SKM-1 treated with dmso at 0.1 percent for 144 hours (cell line): Measurements from ENCODE around the gene LHX4.

Experiments used
- DNase-seq: peaks from one replicate; lab custom pipeline; 2025; ENCODE audit not compliant: unreplicated experiment; lab: John Stamatoyannopoulos, UW

The LHX4 gene

DNA sequence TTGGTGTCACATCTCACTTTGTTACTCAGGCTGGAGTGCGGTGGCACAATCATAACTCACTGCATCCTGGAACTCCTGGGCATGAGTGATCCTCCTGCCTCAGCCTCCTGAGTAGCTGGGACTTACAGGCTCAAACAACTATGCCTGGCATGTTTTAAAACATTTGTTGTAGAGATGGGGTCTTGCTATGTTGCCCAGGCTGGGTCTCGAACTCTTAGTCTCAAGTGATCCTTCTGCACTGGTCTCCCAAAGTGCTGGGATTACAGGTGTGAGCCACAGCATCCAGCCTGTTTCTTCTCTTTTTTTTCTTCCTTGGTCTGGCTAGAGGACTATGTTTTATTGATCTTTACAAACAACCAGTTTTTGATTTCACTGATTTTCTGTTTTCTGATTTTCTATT, 64.6 kb downstream of the LHX4 start:
- no peak for DNase-seq

- DNase-seq, result no peak
Observed at GRCh38 chr1:180295999-180296398, 65.9 kb downstream of the LHX4 start.

DNA sequence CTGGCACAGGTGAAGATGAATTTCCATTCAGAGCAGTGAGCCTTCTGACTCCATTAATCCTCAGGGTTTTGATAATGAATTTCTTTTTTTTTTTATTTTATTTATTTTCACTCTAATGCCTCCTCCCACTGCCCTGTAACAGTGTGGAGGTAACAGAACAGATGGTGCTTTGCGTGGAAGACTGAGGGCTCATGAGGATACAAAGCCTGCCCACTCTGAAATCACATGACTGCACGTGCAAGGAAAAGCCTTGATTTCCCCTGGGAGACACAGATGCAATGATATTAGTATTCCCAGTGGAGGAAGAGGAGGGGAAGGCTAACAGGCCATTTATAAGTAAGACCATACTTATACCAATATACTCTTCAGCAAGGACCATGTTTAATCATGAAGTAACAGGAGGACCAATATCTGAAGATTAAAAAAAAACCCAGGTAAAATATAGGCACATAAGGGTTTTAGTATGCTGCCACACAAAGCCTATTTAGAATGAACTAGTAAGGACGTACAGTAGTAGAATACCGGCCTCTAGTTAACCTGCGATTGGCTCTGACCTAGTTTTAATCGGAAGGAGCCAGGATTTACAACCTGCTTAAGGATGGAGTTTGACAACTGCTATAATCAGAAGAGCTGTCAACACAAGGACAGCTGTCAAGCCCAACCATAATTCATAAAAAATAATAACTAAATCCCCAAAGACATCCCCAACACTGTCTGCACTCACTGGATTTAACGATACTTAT, 69.6 kb downstream of the LHX4 start:
- DNase-seq, result no peak

GRCh38 chr1:180301135-180301742, 71.2 kb downstream of the LHX4 start:
- DNase-seq, result no peak

GRCh38 chr1:180309338-180309737, 79.3 kb downstream of the LHX4 start:
- no peak for DNase-seq

- DNase-seq, result no peak
Observed at GRCh38 chr1:180310095-180310494, 80.0 kb downstream of the LHX4 start.

DNA sequence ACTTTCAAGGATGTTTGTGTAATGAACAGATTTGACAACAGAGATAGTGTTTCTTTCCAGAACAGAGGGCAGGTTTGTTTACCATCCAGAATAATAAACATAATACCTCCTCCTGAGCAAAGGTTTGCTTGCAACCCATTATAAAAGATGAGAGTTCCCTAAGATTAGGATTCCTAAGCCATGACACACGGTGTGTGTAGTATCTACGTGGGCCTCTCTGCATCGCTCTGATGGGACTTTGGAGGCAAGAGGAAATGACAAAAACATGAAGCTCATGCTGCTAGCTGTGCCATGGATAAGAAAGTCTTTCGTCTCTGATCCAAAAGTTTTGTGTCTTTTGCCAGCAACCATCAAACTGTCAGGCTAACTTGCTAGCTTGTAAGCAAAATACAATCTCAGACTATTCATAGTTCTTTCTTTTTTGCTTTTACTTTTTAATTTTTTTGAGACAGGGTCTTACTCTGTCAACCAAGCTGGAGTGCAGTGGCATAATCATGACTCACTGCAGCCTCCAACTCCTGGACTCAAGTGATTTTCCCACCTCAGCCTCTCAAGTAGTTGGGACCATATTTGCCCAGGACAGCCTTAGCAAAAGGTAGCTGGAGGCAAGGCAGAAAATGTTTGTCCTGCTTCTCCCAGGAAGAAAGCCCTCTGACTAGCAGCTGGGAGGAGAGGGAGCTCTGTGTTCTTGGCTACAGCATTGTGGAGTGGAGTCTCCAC, 81.1 kb downstream of the LHX4 start:
- DNase-seq, result no peak

GRCh38 chr1:180312926-180313325, 82.9 kb downstream of the LHX4 start:
- no peak for DNase-seq

- no peak for DNase-seq
Observed at GRCh38 chr1:180327089-180327488, 97.0 kb downstream of the LHX4 start.
